ENCODE data around the gene PITX2. TPM values are rescaled to one million over a fixed set of nuclear protein-coding genes. Genes with fewer than 3 reads are reported as not detected.

PITX2 gene
- total RNA-seq, 1 donor from 2014 or later: 0.26 TPM

DNA sequence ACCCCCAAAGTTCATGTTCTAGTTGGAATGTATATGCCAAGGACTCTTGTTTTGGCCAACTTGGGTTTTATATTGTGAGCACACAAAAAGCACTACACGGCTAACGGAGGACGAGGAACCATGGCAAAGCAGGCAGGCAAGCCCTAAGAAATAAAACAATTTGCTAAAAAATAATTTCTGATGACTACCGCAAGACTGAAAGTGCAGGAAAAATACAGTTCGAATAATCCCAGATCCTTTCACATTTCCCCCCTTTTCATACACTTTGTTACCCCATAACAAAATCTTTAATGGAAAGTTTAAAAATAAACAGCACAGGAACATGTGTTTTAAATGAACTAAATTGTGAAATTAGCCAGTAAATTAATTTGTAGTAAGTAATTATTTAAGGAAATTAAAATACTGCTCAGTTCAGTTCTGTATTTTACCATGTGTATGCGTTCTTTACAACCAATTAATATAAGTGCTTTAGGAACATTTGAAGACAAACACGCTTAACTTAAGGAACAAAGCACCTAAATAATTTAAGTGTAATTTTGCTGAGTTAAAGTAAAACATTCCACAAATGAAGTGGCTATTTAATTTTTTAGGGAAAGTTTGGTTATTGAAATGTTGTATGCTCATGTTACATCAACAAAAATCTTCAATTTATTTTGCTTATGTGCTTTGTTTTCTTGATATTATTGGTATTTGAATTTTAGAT is 12.4 kb upstream of the PITX2 start:
- peaks cover 84% of the 10 kb centered on the region for H3K27me3 ChIP-seq (ENCODE audit: control insufficient read depth, insufficient read depth, low read length)
- H3K36me3 ChIP-seq (ENCODE audit: control insufficient read depth, insufficient read depth, low read length): no peaks in the 10 kb centered on the region
- DNase-seq (ENCODE audit: low read depth): no peak
- TF ChIP-seq, protein P1, sequence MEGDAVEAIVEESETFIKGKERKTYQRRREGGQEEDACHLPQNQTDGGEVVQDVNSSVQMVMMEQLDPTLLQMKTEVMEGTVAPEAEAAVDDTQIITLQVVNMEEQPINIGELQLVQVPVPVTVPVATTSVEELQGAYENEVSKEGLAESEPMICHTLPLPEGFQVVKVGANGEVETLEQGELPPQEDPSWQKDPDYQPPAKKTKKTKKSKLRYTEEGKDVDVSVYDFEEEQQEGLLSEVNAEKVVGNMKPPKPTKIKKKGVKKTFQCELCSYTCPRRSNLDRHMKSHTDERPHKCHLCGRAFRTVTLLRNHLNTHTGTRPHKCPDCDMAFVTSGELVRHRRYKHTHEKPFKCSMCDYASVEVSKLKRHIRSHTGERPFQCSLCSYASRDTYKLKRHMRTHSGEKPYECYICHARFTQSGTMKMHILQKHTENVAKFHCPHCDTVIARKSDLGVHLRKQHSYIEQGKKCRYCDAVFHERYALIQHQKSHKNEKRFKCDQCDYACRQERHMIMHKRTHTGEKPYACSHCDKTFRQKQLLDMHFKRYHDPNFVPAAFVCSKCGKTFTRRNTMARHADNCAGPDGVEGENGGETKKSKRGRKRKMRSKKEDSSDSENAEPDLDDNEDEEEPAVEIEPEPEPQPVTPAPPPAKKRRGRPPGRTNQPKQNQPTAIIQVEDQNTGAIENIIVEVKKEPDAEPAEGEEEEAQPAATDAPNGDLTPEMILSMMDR (IDR thresholded peaks at IDR 0.05; ENCODE audit: insufficient read depth, low read length, severe bottlenecking): no peak
- FAIRE-seq: no peak
- no peak overlapping the region for H3K4me3 ChIP-seq (ENCODE audit: low read depth, low read length)

DNA sequence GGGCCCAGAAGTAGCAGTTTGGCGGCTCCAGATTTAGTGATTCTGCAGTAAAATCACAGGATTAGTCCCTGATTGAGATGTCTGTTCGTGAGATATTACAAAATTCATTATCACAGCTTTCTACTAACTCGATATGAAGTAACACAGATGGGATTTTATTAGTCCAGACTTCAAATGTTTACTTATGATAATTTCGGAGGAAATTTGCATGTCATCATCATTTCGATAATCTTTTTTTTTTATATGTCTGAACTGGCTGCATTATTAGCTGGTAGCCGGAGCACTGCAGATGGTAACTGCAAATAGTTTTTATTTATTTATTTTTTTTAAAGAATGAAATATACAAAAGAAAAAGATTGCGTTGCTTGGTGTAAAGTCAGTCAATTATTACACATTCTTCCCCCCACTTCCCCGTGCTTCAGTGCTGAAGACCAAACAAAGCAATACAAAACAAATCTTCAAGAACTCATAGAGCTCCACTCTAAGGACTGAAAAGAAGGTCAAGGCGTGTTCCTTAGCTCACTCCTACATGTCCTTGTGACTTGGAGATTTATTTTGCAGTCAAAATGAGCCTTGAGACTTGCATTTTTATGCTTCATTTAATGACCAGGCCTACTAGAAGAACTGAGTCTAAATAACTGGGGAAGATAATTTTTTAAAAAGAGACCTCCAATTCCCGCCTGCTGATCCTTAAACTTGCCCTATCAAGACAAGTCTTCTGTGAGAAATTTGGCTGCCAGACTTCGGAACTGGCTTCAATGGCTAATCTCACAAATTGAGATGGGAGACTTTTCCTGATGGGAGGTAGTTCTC is 11.7 kb upstream of the PITX2 start:
- Histone ChIP-seq H3K4me3 (ENCODE audit: low read depth, low read length) (no peak overlapping the region), H3K27me3 (ENCODE audit: control insufficient read depth, insufficient read depth, low read length) (peaks cover 84% of the 10 kb centered on the region), H3K36me3 (ENCODE audit: control insufficient read depth, insufficient read depth, low read length) (no peaks in the 10 kb centered on the region)
- no peak for FAIRE-seq
- TF ChIP-seq, protein P1 (IDR thresholded peaks at IDR 0.05; ENCODE audit: insufficient read depth, low read length, severe bottlenecking): no peak
- no peak for DNase-seq (ENCODE audit: low read depth)

GRCh38 chr4:110633358-110634341 is 10.8 kb upstream of the PITX2 start:
- Histone ChIP-seq H3K27me3 (ENCODE audit: control insufficient read depth, insufficient read depth, low read length) (peaks cover 85% of the 10 kb centered on the region), H3K4me3 (ENCODE audit: low read depth, low read length) (no peak overlapping the region), H3K36me3 (ENCODE audit: control insufficient read depth, insufficient read depth, low read length) (no peaks in the 10 kb centered on the region)
- DNase-seq (ENCODE audit: low read depth): no peak
- TF ChIP-seq, protein P1 (IDR thresholded peaks at IDR 0.05; ENCODE audit: insufficient read depth, low read length, severe bottlenecking): no peak
- FAIRE-seq: no peak

GRCh38 chr4:110632506-110633357 is 9.9 kb upstream of the PITX2 start:
- FAIRE-seq (no peak), DNase-seq (ENCODE audit: low read depth) (no peak)
- Histone ChIP-seq H3K27me3 (ENCODE audit: control insufficient read depth, insufficient read depth, low read length) (peaks cover 84% of the 10 kb centered on the region), H3K36me3 (ENCODE audit: control insufficient read depth, insufficient read depth, low read length) (no peaks in the 10 kb centered on the region), H3K4me3 (ENCODE audit: low read depth, low read length) (no peak overlapping the region)
- TF ChIP-seq, protein P1 (IDR thresholded peaks at IDR 0.05; ENCODE audit: insufficient read depth, low read length, severe bottlenecking): no peak
